ENCODE measurements around the gene SPANXN3. TPM values are rescaled to one million over a fixed set of nuclear protein-coding genes. Genes with fewer than 3 reads are reported as not detected.
A peak's percentile ranks its signal among the peaks of the same experiment; 100 is the strongest.

The SPANXN3 gene
- total RNA-seq, 1 donor from 2014 or later, result not detected

DNA sequence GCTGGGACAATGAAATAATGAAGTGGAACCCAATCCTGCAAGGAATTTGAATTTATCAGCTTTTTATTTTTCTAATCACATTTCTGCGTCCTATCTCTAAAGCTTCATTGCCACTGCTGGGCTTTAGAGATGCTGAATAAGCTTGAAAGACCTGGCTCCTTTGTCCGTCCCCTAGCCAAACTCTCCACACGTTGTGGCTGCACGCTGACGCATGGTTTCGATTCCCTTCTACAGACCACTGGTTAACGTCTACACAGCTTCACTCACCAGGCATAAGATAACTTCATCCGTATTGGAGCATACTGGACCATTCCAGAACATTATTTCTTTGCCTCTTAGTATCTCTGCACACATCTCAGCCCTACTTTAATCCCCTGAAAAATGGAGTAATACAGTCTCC is 31.2 kb downstream of the SPANXN3 start:
- Mint-ChIP-seq H3K4me3 (ENCODE audit: unreplicated experiment) (no peak overlapping the region), H3K36me3 (ENCODE audit: low read depth, unreplicated experiment) (no peaks in the 10 kb centered on the region), H3K27me3 (ENCODE audit: low read depth, unreplicated experiment) (no peaks in the 10 kb centered on the region), H3K4me1 (ENCODE audit: low read depth, unreplicated experiment) (no peaks in the 10 kb centered on the region), H3K27ac (ENCODE audit: unreplicated experiment) (no peak overlapping the region), H3K9me3 (ENCODE audit: unreplicated experiment) (peaks cover 1% of the 10 kb centered on the region)
- H3K4me3 ChIP-seq (ENCODE audit: insufficient read depth, low read depth, low read length), result no peak overlapping the region
- H3K27me3 ChIP-seq (ENCODE audit: insufficient read depth, low read length), result no peaks in the 10 kb centered on the region
- H3K27ac ChIP-seq (ENCODE audit: low read depth, low read length), result no peak overlapping the region
- FAIRE-seq, result peak; percentile 91
- no peaks in the 10 kb centered on the region for H3K4me1 ChIP-seq (ENCODE audit: insufficient read depth, low read length)
- no peaks in the 10 kb centered on the region for H3K36me3 ChIP-seq (ENCODE audit: insufficient read depth, low read length)
- no peak overlapping the region for H3K4me2 ChIP-seq (ENCODE audit: low read length)
- TF ChIP-seq, protein P1, sequence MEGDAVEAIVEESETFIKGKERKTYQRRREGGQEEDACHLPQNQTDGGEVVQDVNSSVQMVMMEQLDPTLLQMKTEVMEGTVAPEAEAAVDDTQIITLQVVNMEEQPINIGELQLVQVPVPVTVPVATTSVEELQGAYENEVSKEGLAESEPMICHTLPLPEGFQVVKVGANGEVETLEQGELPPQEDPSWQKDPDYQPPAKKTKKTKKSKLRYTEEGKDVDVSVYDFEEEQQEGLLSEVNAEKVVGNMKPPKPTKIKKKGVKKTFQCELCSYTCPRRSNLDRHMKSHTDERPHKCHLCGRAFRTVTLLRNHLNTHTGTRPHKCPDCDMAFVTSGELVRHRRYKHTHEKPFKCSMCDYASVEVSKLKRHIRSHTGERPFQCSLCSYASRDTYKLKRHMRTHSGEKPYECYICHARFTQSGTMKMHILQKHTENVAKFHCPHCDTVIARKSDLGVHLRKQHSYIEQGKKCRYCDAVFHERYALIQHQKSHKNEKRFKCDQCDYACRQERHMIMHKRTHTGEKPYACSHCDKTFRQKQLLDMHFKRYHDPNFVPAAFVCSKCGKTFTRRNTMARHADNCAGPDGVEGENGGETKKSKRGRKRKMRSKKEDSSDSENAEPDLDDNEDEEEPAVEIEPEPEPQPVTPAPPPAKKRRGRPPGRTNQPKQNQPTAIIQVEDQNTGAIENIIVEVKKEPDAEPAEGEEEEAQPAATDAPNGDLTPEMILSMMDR (IDR thresholded peaks at IDR 0.05; ENCODE audit: insufficient read depth, low read depth, low read length), result no peak
- H2AFZ ChIP-seq (ENCODE audit: low read depth, low read length), result no peak overlapping the region
- no peaks in the 10 kb centered on the region for H3K9me3 ChIP-seq (ENCODE audit: insufficient read depth, low read depth, low read length)
- DNase-seq (ENCODE audit: low read depth), result no peak
- no peak overlapping the region for H3K9ac ChIP-seq (ENCODE audit: low read length)
- H3K79me2 ChIP-seq (ENCODE audit: insufficient read depth, low read length), result no peaks in the 10 kb centered on the region
- H4K20me1 ChIP-seq (ENCODE audit: insufficient read depth, low read length), result no peaks in the 10 kb centered on the region

DNA sequence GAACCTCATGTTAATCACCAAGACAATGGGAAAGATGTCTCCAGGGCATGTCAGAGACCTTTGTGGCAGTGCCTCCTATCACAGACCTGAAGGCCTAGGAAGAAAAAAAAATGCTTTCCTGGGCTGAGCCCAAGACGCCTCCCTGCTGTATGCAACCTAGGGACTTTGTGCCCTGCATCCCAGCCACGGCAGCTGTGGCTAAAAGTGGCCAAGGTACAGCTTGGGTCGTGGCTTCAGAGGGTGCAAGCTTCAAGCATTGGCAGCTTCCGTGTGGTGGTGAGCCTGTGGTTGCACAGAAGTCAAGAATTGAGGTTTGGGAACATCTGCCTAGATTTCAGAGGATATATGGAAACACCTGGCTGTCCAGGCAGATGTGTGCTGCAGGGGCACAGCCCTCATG is 40.5 kb downstream of the SPANXN3 start:
- no peak for DNase-seq (ENCODE audit: low read depth)
- H3K4me3 Mint-ChIP-seq (ENCODE audit: unreplicated experiment), result no peak overlapping the region
- Histone ChIP-seq H3K9me3 (ENCODE audit: insufficient read depth, low read depth, low read length) (no peaks in the 10 kb centered on the region), H3K27ac (ENCODE audit: low read depth, low read length) (no peak overlapping the region), H3K79me2 (ENCODE audit: insufficient read depth, low read length) (no peaks in the 10 kb centered on the region), H3K4me3 (ENCODE audit: insufficient read depth, low read depth, low read length) (no peak overlapping the region), H3K9ac (ENCODE audit: low read length) (no peak overlapping the region), H3K4me1 (ENCODE audit: insufficient read depth, low read length) (no peaks in the 10 kb centered on the region), H4K20me1 (ENCODE audit: insufficient read depth, low read length) (no peaks in the 10 kb centered on the region), H3K27me3 (ENCODE audit: insufficient read depth, low read length) (no peaks in the 10 kb centered on the region), H3K4me2 (ENCODE audit: low read length) (no peak overlapping the region), H3K36me3 (ENCODE audit: insufficient read depth, low read length) (no peaks in the 10 kb centered on the region), H2AFZ (ENCODE audit: low read depth, low read length) (no peak overlapping the region)
- no peak for FAIRE-seq
- H3K27ac Mint-ChIP-seq (ENCODE audit: unreplicated experiment), result no peak overlapping the region
- H3K36me3 Mint-ChIP-seq (ENCODE audit: low read depth, unreplicated experiment), result no peaks in the 10 kb centered on the region
- no peaks in the 10 kb centered on the region for H3K27me3 Mint-ChIP-seq (ENCODE audit: low read depth, unreplicated experiment)
- TF ChIP-seq, protein P1 (IDR thresholded peaks at IDR 0.05; ENCODE audit: insufficient read depth, low read depth, low read length), result no peak
- TF ChIP-seq EZH2 (IDR thresholded peaks at IDR 0.05; ENCODE audit: insufficient read depth, low read length), result no peak
- peaks cover 3% of the 10 kb centered on the region for H3K4me1 Mint-ChIP-seq (ENCODE audit: low read depth, unreplicated experiment)
- peaks cover 5% of the 10 kb centered on the region for H3K9me3 Mint-ChIP-seq (ENCODE audit: unreplicated experiment)

DNA sequence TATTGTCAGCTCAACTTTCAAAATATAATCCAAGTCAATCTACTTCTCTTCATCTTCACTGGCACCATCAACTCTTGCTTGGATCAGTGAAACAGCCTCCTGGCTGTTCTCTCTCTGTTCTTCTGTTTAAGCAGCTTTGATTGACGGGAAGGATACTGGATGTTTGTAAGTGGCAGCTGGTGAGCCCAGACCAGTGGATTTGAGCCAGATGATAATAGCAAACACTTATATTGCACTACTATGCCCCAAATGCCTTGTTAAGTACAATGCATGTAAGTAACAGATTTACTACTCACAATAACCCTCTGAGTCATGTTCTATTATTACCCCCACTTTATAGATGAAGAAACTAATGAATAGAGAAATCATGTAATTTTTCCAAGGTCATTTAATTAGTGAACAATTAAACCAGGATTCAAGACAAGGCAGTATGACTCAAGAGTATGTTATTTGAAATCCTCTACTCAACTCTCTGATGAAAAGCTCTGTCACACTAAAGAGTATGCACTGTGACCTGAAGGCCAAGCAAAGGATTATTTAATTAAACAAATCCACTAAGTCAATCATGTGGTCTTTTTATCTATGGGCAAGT is 44.8 kb downstream of the SPANXN3 start:
- Histone ChIP-seq H2AFZ (ENCODE audit: low read depth, low read length) (no peak overlapping the region), H3K4me1 (ENCODE audit: insufficient read depth, low read length) (no peaks in the 10 kb centered on the region), H3K79me2 (ENCODE audit: insufficient read depth, low read length) (no peaks in the 10 kb centered on the region), H3K27ac (ENCODE audit: low read depth, low read length) (no peak overlapping the region), H3K27me3 (ENCODE audit: insufficient read depth, low read length) (no peaks in the 10 kb centered on the region), H3K9ac (ENCODE audit: low read length) (no peak overlapping the region), H4K20me1 (ENCODE audit: insufficient read depth, low read length) (no peaks in the 10 kb centered on the region), H3K36me3 (ENCODE audit: insufficient read depth, low read length) (no peaks in the 10 kb centered on the region), H3K4me3 (ENCODE audit: insufficient read depth, low read depth, low read length) (no peak overlapping the region), H3K9me3 (ENCODE audit: insufficient read depth, low read depth, low read length) (no peaks in the 10 kb centered on the region), H3K4me2 (ENCODE audit: low read length) (no peak overlapping the region)
- Mint-ChIP-seq H3K4me3 (ENCODE audit: unreplicated experiment) (no peak overlapping the region), H3K27me3 (ENCODE audit: low read depth, unreplicated experiment) (no peaks in the 10 kb centered on the region), H3K27ac (ENCODE audit: unreplicated experiment) (no peak overlapping the region), H3K9me3 (ENCODE audit: unreplicated experiment) (peaks cover 3% of the 10 kb centered on the region), H3K4me1 (ENCODE audit: low read depth, unreplicated experiment) (peaks cover 3% of the 10 kb centered on the region), H3K36me3 (ENCODE audit: low read depth, unreplicated experiment) (no peaks in the 10 kb centered on the region)
- TF ChIP-seq, protein P1 (IDR thresholded peaks at IDR 0.05; ENCODE audit: insufficient read depth, low read depth, low read length), result no peak
- no peak for TF ChIP-seq EZH2 (IDR thresholded peaks at IDR 0.05; ENCODE audit: insufficient read depth, low read length)
- no peak for DNase-seq (ENCODE audit: low read depth)
- FAIRE-seq, result peak; percentile 74

Measured in astrocyte (in vitro differentiated cells and primary cell).